Liver (tissue), 9 donors: ENCODE data around the gene AKAIN1. TPM values are rescaled to one million over a fixed set of nuclear protein-coding genes. Genes with fewer than 3 reads are reported as not detected.

Experiments
- DNase-seq: peaks from one replicate; pipeline ENCODE4 v3.0.0-alpha.2; 2017; ENCODE audit warnings: low spot score
- H3K27ac ChIP-seq, 2 donors: one replicate each; pipeline ENCODE4 v1.7.0; 2013; ENCODE audit warnings: inconsistent platforms in 2 of 2, low read length in 2 of 2, control low read depth in 1 of 2, low read depth in 1 of 2, mild to moderate bottlenecking in 1 of 2
- H3K27me3 ChIP-seq, 4 donors: one replicate each; pipeline versions ENCODE4 v1.6.1 to v1.7.0; 2013; ENCODE audit warnings: low read length in 3 of 4, inconsistent platforms in 1 of 4, mild to moderate bottlenecking in 1 of 4, moderate library complexity in 1 of 4; ENCODE audit not compliant: control insufficient read depth in 4 of 4, insufficient read depth in 4 of 4
- H3K36me3 ChIP-seq, 4 donors: one replicate each; pipeline versions ENCODE4 v1.6.1 to v1.7.0; 2013; ENCODE audit warnings: low read length in 3 of 4, mild to moderate bottlenecking in 3 of 4, low read depth in 1 of 4, moderate library complexity in 1 of 4; ENCODE audit not compliant: control insufficient read depth in 4 of 4, insufficient read depth in 3 of 4
- H3K4me1 ChIP-seq, 4 donors: one replicate each; pipeline versions ENCODE4 v1.6.1 to v1.7.0; 2013; ENCODE audit warnings: low read length in 3 of 4, mild to moderate bottlenecking in 3 of 4, moderate library complexity in 1 of 4; ENCODE audit not compliant: control insufficient read depth in 4 of 4, insufficient read depth in 4 of 4
- H3K4me3 ChIP-seq, 3 donors: one replicate each; pipeline versions ENCODE4 v1.6.1 to v1.7.0; 2013; ENCODE audit warnings: low read length in 3 of 3, control low read depth in 1 of 3, low read depth in 1 of 3, mild to moderate bottlenecking in 1 of 3
- H3K9ac ChIP-seq, 2 donors: one replicate each; pipeline ENCODE4 v1.7.0; 2013; ENCODE audit warnings: low read length in 2 of 2, mild to moderate bottlenecking in 2 of 2, moderate library complexity in 2 of 2, control low read depth in 1 of 2, low read depth in 1 of 2
- H3K9me3 ChIP-seq, 4 donors: one replicate each; pipeline versions ENCODE4 v1.6.1 to v1.7.0; 2013; ENCODE audit warnings: low read length in 3 of 4; ENCODE audit not compliant: control insufficient read depth in 4 of 4
- ATF3 ChIP-seq: IDR thresholded peaks from 2 replicates; pipeline ENCODE4 v1.6.1; 2016; ENCODE audit warnings: antibody characterized with exemption
- CTCF ChIP-seq: fragments of 150-350 bp; IDR thresholded peaks from 2 replicates; pipeline ENCODE4 v1.5.1; 2017; ENCODE audit warnings: improper control_type of control experiment, low read depth, low read length; ENCODE audit not compliant: missing input control
- EGR1 ChIP-seq, 2 donors: IDR thresholded peaks; 2 replicates each; pipeline ENCODE4 v1.6.1; 2016 to 2018; ENCODE audit warnings: antibody characterized with exemption in 2 of 2, low read depth in 2 of 2
- FOXA1 ChIP-seq: IDR thresholded peaks from 2 replicates; pipeline ENCODE4 v1.6.1; 2016; ENCODE audit warnings: antibody characterized with exemption
- FOXA2 ChIP-seq: IDR thresholded peaks from 2 replicates; pipeline ENCODE4 v1.6.1; 2016; ENCODE audit warnings: antibody characterized with exemption
- GABPA ChIP-seq, 2 donors: IDR thresholded peaks in 1 of 2; conservative IDR thresholded peaks in 1 of 2; 2 replicates each; pipeline ENCODE4 v1.6.1; 2016; ENCODE audit warnings: antibody characterized with exemption in 2 of 2, mild to moderate bottlenecking in 1 of 2, moderate library complexity in 1 of 2
- HNF4A ChIP-seq, 2 donors: conservative IDR thresholded peaks; 2 replicates each; pipeline ENCODE4 v1.6.1; 2016; ENCODE audit warnings: antibody characterized with exemption in 2 of 2, mild to moderate bottlenecking in 2 of 2
- HNF4G ChIP-seq: IDR thresholded peaks from 2 replicates; pipeline ENCODE4 v1.6.1; 2016; ENCODE audit warnings: antibody characterized with exemption
- JUND ChIP-seq, 2 donors: IDR thresholded peaks; 2 replicates each; pipeline ENCODE4 v1.6.1; 2016; ENCODE audit warnings: antibody characterized with exemption in 2 of 2
- MAX ChIP-seq: IDR thresholded peaks from 2 replicates; pipeline ENCODE4 v1.6.1; 2016; ENCODE audit warnings: antibody characterized with exemption
- NR2F2 ChIP-seq: IDR thresholded peaks from 2 replicates; pipeline ENCODE4 v1.6.1; 2016; ENCODE audit warnings: antibody characterized with exemption
- RAD21 ChIP-seq, 2 donors: IDR thresholded peaks; 2 replicates each; pipeline ENCODE4 v1.6.1; 2016; ENCODE audit warnings: antibody characterized with exemption in 2 of 2, mild to moderate bottlenecking in 2 of 2
- REST ChIP-seq: IDR thresholded peaks from 2 replicates; pipeline ENCODE4 v1.6.1; 2016; ENCODE audit warnings: antibody characterized with exemption, mild to moderate bottlenecking
- RXRA ChIP-seq, 2 donors: IDR thresholded peaks; 2 replicates each; pipeline ENCODE4 v1.6.1; 2017 to 2018; ENCODE audit warnings: antibody characterized with exemption in 2 of 2, mild to moderate bottlenecking in 1 of 2
- SP1 ChIP-seq: IDR thresholded peaks from 2 replicates; pipeline ENCODE4 v1.6.1; 2018; ENCODE audit warnings: antibody characterized with exemption, mild to moderate bottlenecking
- TAF1 ChIP-seq: conservative IDR thresholded peaks from 2 replicates; pipeline ENCODE4 v1.6.1; 2016; ENCODE audit warnings: antibody characterized with exemption, mild to moderate bottlenecking
- YY1 ChIP-seq: IDR thresholded peaks from 2 replicates; pipeline ENCODE4 v1.6.1; 2016; ENCODE audit warnings: antibody characterized with exemption, mild to moderate bottlenecking
- WGBS: extraction: QIAGEN DNeasy Blood & Tissue Kit; methylation state at CpG from one replicate; pipeline ENCODE4 v1.1.7; 2013; 5-methylcytosine and 5-hydroxymethylcytosine counted together
- polyA plus RNA-seq, 2 donors: library from polyadenylated mRNA; stranded (reverse) in 1 of 2; unstranded in 1 of 2; fragments of 200-250 nt in 1 of 2; fragments of >200 nt in 1 of 2; fragmentation: Nextera tagmentation in 1 of 2; extraction: Ambion mirVana in 1 of 2; gene quantifications; one replicate each; pipeline versions ENCODE4 v1.2.1 to v1.2.3, GENCODE V29; 2013 to 2015
- total RNA-seq, 2 donors: library from RNA; depleted of rRNA; stranded (reverse); fragments of >200 nt; gene quantifications; one replicate each; pipeline ENCODE4 v1.2.3, GENCODE V29; 2014
- donor health status: healthy.
- donor health status: healthy.
- donor health status: healthy.
- donor health status: healthy.
- donor health status: healthy.

Gene AKAIN1
- total and polyA plus RNA-seq, 4 donors, result 0.31 to 0.75 TPM; not detected in 2

- Histone ChIP-seq H3K27ac (no peak overlapping the region), H3K9ac (no peak overlapping the region), H3K4me1 (no peaks in the 10 kb centered on the region), H3K4me3 (no peak overlapping the region), H3K27me3 (peaks cover 0 to 5% (median 2%) of the 10 kb centered on the region in 4 donors), H3K9me3 (no peaks in the 10 kb centered on the region), H3K36me3 (no peaks in the 10 kb centered on the region)
- DNase-seq, result no peak
- no peak for TF ChIP-seq HNF4A (conservative IDR thresholded peaks at IDR 0.05)
- TF ChIP-seq YY1, result no peak
- TF ChIP-seq GABPA (IDR thresholded peaks at IDR 0.05 in 1 of 2, conservative IDR thresholded peaks at IDR 0.05 in 1 of 2), result no peak
- no peak for TF ChIP-seq CTCF
- TF ChIP-seq HNF4G, result no peak
- TF ChIP-seq TAF1, result no peak
- no peak for TF ChIP-seq RXRA (IDR thresholded peaks at IDR 0.05)
- TF ChIP-seq MAX, result no peak
- no peak for TF ChIP-seq EGR1 (IDR thresholded peaks at IDR 0.05; ENCODE audit: low read depth in 2 of 2)
- no peak for TF ChIP-seq REST
- no peak for TF ChIP-seq FOXA2
- TF ChIP-seq FOXA1, result no peak
- no peak for TF ChIP-seq SP1
- no peak for TF ChIP-seq NR2F2
- no peak for TF ChIP-seq ATF3
- no peak for TF ChIP-seq JUND (IDR thresholded peaks at IDR 0.05)
- whole genome bisulfite sequencing, result 64% methylated on average over 2 of the region's 2 CpGs
Measured at GRCh38 chr18:5103693-5104092, 93.4 kb downstream of the AKAIN1 start.

- 88% methylated on average over 1 of the region's 1 CpG for WGBS
- no peak for DNase-seq
- TF ChIP-seq RAD21 (IDR thresholded peaks at IDR 0.05) (no peak), GABPA (IDR thresholded peaks at IDR 0.05 in 1 of 2, conservative IDR thresholded peaks at IDR 0.05 in 1 of 2) (no peak), NR2F2 (no peak)
- H3K27me3 ChIP-seq, result peaks cover 0 to 5% (median 2%) of the 10 kb centered on the region in 4 donors
- no peaks in the 10 kb centered on the region for H3K36me3 ChIP-seq
- no peak overlapping the region for H3K9ac ChIP-seq
- H3K4me1 ChIP-seq, result no peaks in the 10 kb centered on the region
- no peak overlapping the region for H3K4me3 ChIP-seq
- no peak overlapping the region for H3K27ac ChIP-seq
- no peaks in the 10 kb centered on the region for H3K9me3 ChIP-seq
Measured at GRCh38 chr18:5103286-5103685, 93.8 kb downstream of the AKAIN1 start.
